Duodenal mucosa (tissue), 2 donors: ENCODE measurements around the gene ROBO1.

Source experiments
- H3K27ac ChIP-seq: one replicate; pipeline ENCODE4 v1.7.0; 2013; ENCODE audit warnings: low read depth, low read length
- H3K27me3 ChIP-seq, 2 donors: one replicate each; pipeline ENCODE4 v1.7.0; 2013; ENCODE audit warnings: low read length in 2 of 2, control low read depth in 1 of 2; ENCODE audit not compliant: insufficient read depth in 2 of 2, control insufficient read depth in 1 of 2
- H3K36me3 ChIP-seq, 2 donors: one replicate each; pipeline ENCODE4 v1.7.0; 2013; ENCODE audit warnings: low read length in 2 of 2, control low read depth in 1 of 2; ENCODE audit not compliant: insufficient read depth in 2 of 2, control insufficient read depth in 1 of 2
- H3K4me1 ChIP-seq, 2 donors: one replicate each; pipeline ENCODE4 v1.7.0; 2013; ENCODE audit warnings: low read length in 2 of 2, control low read depth in 1 of 2; ENCODE audit not compliant: insufficient read depth in 2 of 2, control insufficient read depth in 1 of 2
- H3K4me3 ChIP-seq, 2 donors: one replicate each; pipeline ENCODE4 v1.7.0; 2013; ENCODE audit warnings: low read length in 2 of 2, low read depth in 1 of 2
- H3K9ac ChIP-seq, 2 donors: one replicate each; pipeline ENCODE4 v1.7.0; 2013; ENCODE audit warnings: low read length in 2 of 2, low read depth in 1 of 2
- H3K9me3 ChIP-seq, 2 donors: one replicate each; pipeline ENCODE4 v1.7.0; 2013; ENCODE audit warnings: low read length in 2 of 2, control low read depth in 1 of 2; ENCODE audit not compliant: control insufficient read depth in 1 of 2

ROBO1 gene

DNA sequence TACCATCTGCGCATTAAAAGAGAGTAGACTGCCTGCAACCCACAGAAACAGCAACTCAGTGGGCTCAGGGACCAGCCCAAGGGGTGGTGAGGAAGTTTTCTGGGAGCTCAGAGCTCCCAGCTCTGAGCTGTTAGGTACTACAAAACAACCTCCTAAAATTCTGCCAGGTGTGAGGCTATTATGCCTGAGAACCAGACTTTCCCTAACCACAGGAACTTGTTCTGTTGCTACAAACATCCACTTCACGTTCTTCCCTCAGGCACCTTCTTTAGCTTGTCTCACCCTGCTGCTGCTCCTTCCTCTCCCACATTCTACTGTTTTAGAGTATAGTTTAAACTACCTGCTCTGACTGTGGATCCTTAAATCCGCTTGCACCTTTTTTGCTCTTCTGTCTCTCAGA, 399.4 kb downstream of the ROBO1 start:
- Histone ChIP-seq H3K36me3 (no peaks in the 10 kb centered on the region), H3K27me3 (no peaks in the 10 kb centered on the region)

DNA sequence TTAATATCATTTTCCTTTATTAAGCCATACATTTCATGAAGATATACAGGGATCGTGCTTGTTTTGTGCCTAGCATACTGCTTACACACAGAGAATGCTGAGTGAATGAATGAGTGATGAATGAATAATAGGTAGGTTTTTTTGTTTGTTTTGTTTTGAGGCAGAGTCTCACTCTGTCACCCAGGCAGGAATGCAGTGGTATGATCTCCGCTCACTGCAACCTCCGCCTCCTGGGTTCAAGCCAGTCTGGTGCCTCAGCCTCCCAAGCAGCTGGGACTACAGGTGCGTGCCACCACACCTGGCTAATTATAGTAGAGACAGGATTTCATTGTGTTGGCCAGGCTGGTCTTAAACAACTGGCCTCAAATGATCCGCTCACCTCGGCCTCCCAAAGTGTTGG, 400.0 kb downstream of the ROBO1 start:
- no peaks in the 10 kb centered on the region for H3K9me3 ChIP-seq
- no peaks in the 10 kb centered on the region for H3K36me3 ChIP-seq
- H3K9ac ChIP-seq: no peak overlapping the region
- H3K27me3 ChIP-seq: peaks cover 0 to 2% of the 10 kb centered on the region in 2 donors
- no peak overlapping the region for H3K27ac ChIP-seq
- no peak overlapping the region for H3K4me3 ChIP-seq
- no peaks in the 10 kb centered on the region for H3K4me1 ChIP-seq

More for the DNA sequence above, 399.4 kb downstream of the ROBO1 start:
- Histone ChIP-seq H3K27ac (no peak overlapping the region), H3K9me3 (no peaks in the 10 kb centered on the region), H3K4me1 (no peaks in the 10 kb centered on the region), H3K9ac (no peak overlapping the region), H3K4me3 (no peak overlapping the region)

DNA sequence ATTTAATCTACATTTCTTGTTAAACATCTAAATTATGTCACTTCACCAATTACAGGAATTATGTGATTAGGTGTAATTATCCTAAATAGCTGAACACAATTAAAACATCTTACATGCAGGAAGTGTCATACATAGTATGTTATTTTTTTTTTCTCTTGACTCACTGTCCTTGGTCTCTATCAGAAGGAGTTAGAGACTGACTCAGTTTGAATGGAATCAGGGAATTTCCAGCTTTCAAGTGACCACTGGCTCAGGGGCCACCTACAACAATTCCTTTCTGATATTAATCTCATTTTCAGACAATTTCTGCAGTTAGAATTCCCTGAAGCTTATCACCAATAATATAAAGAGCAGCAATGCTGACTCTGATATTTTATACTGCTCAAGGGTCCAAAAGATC, 400.7 kb downstream of the ROBO1 start:
- H3K27me3 ChIP-seq: peaks cover 0 to 9% of the 10 kb centered on the region in 2 donors
- H3K9me3 ChIP-seq: no peaks in the 10 kb centered on the region
- H3K9ac ChIP-seq: no peak overlapping the region
- H3K36me3 ChIP-seq: no peaks in the 10 kb centered on the region
- no peak overlapping the region for H3K27ac ChIP-seq
- H3K4me1 ChIP-seq: no peaks in the 10 kb centered on the region
- H3K4me3 ChIP-seq: no peak overlapping the region

DNA sequence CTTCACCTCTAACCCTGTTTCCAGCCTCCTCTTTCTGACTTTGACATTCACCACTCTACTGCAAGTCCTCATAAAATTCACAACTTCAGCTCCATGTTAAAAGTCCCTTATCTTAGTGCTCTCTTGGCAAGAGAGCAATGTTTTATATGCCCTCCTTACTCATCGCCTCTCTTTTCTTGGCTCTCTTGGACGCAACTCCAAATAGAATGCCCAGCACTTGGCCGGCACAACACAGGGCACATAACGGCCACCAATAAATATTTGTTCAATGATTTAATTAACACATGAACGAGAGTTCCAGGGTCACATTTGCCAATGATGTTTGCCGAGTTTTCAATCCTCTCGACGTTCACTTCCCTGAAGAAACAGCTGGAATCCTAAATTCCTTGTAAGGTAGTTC, 401.4 kb downstream of the ROBO1 start:
- no peaks in the 10 kb centered on the region for H3K36me3 ChIP-seq
- H3K9ac ChIP-seq: no peak overlapping the region
- H3K27ac ChIP-seq: no peak overlapping the region
- no peaks in the 10 kb centered on the region for H3K9me3 ChIP-seq
- peaks cover 0 to 9% of the 10 kb centered on the region in 2 donors for H3K27me3 ChIP-seq
- H3K4me1 ChIP-seq: no peaks in the 10 kb centered on the region
- no peak overlapping the region for H3K4me3 ChIP-seq

DNA sequence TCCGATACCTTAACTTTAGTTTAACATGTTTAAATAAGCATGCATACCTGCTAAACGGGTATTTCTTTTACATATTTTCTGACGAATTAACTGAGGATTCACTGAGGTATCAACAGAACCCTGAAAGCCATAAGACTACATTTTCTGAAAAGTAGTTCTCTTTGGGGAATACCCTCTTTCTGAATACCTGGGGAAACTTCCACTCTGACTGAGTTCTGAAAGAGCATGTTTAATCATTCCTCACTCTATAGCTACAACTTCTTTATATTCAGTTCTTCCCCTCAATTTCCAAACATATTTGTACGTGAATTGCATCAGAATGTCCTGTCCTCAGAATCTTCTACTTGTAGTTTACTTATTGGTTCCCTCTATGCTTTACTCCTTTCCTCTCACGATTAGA, 403.0 kb downstream of the ROBO1 start:
- H3K27me3 ChIP-seq: peaks cover 0 to 9% of the 10 kb centered on the region in 2 donors
- H3K27ac ChIP-seq: no peak overlapping the region
- H3K4me3 ChIP-seq: no peak overlapping the region
- H3K9ac ChIP-seq: no peak overlapping the region
- H3K36me3 ChIP-seq: no peaks in the 10 kb centered on the region
- H3K9me3 ChIP-seq: no peaks in the 10 kb centered on the region
- H3K4me1 ChIP-seq: no peaks in the 10 kb centered on the region

DNA sequence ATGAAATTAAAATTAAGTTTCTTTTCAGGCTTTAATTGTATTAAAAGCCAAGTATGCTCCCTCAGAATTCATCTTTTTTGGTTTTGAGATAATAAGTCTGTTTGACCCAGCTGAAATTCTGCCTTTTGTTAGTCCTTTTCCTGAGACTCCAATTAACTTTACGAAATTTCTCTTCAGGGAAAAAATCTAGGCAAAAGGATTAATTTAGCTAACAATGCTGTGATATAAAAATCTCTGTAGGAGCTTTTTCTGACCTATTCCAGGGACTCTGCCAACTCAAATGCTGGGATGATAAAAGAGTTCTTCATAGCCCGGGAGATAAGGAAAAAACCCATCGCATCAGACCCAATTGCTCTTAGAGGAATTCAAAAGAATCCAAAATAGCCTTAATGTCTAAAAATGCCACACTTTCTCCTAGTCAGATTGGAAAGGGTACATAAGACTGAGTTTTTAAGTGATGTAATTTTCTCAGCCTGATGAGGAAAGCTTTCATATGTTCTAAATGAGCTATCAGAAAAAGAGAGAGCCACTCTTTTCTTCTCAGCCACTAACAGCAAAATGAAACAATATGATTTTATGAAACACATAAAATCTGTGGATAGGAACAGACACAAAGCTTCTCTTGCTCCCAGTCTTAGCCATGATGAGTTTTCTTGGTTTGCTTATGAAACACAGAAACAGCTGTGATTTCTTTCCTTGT, 405.1 kb downstream of the ROBO1 start:
- Histone ChIP-seq H3K27ac (no peak overlapping the region), H3K9ac (no peak overlapping the region), H3K27me3 (peaks cover 0 to 9% of the 10 kb centered on the region in 2 donors), H3K4me1 (no peaks in the 10 kb centered on the region), H3K9me3 (no peaks in the 10 kb centered on the region), H3K36me3 (no peaks in the 10 kb centered on the region), H3K4me3 (no peak overlapping the region)

DNA sequence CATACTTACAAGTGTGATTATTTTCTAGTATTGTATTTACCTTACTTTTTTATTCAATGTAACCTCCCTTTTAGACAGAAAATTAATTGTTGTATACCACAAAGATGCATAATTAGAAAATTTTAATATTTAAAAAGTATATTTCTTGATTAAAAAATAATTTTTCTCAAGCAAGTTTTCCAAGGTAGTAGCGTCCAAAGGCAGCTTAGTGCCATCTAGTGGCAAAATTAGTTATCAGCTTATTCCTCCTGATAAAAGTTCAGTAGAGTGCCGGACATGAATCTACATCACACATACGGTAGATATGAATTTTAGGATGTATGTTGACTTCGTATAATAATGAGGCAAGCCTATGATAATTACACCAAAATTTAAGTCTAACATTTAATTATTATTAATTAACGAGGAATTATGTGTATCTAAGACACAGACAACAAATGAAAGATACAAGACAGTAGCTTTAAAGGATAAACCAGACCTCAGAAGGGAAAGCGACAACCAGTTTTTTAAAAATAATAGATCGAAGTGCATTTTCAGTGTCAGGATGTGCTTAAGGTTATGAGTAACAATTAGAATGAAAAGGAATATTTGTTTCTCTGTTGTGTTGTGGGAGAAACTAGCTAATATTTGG, 405.9 kb downstream of the ROBO1 start:
- Histone ChIP-seq H3K9ac (no peak overlapping the region), H3K4me3 (no peak overlapping the region), H3K27ac (no peak overlapping the region)

DNA sequence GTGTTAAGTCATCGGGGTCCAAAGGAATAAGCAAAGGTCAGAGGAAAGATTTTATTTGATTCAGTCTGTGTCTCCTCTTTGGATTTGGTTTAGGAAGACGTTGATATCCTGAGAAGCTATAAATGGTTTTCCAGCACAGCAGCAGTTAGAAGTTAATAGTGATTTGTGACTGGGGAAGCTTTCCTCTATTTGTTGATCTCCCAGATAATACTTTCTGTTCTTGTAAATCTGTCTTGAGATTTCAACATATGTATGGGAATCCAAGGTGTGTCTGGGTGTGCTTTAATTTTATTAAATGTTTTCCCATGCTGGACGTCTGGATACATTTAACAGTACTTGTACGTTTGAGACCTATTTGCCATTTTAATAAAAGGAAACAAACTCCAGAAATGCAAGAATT, 409.5 kb downstream of the ROBO1 start:
- no peak overlapping the region for H3K4me3 ChIP-seq

More for the DNA sequence above, 405.9 kb downstream of the ROBO1 start:
- Histone ChIP-seq H3K9me3 (no peaks in the 10 kb centered on the region), H3K27me3 (peaks cover 0 to 9% of the 10 kb centered on the region in 2 donors), H3K36me3 (no peaks in the 10 kb centered on the region), H3K4me1 (no peaks in the 10 kb centered on the region)

DNA sequence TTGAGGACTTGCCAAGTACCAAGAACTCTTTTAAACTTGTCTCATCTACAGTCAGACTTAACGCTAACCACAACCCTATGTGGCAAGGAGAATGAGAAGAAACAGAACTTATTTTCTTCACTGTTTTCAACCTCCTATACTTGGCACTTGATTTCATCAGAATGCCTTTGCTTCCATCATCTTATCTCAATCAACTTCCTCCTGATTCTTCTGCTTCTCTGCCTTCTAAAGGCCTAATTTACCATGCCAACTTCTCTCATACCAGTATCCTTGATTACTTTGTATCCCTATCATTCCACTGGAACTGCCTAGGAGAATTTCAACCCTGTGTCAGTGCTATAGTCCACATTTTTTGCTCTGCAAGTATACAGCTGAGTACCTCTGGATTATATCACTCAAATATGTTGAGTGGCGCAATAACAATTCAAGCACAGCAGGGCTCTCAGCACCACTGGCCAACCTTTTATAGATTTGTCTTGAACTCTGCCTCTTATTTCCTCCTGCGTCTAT, 413.6 kb downstream of the ROBO1 start:
- Histone ChIP-seq H3K9ac (no peak overlapping the region), H3K27me3 (no peaks in the 10 kb centered on the region), H3K36me3 (no peaks in the 10 kb centered on the region), H3K27ac (no peak overlapping the region), H3K9me3 (no peaks in the 10 kb centered on the region), H3K4me1 (no peaks in the 10 kb centered on the region), H3K4me3 (no peak overlapping the region)

More for the DNA sequence above, 409.5 kb downstream of the ROBO1 start:
- Histone ChIP-seq H3K9ac (no peak overlapping the region), H3K27me3 (peaks cover 0 to 9% of the 10 kb centered on the region in 2 donors), H3K36me3 (no peaks in the 10 kb centered on the region), H3K9me3 (no peaks in the 10 kb centered on the region), H3K27ac (no peak overlapping the region), H3K4me1 (no peaks in the 10 kb centered on the region)

DNA sequence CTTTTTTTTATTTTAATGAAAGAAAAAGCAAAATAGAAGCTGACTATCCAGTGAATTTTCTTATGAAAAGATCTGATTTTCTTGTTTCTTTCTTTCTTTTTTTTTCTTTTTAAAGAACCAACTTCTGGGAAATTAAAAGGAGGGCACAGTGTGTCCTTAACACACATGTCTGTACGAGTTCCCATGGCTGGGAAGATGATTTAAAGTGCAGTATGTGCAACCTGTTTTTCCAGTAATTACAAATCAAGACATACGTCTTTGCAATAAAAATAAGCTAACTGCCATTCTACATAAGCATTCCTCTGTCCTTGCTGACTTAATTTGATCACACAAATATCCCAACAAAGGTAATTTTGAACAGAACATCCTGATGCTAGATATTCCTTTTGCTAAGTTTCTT, 416.1 kb downstream of the ROBO1 start:
- Histone ChIP-seq H3K27ac (no peak overlapping the region), H3K36me3 (no peaks in the 10 kb centered on the region), H3K4me3 (no peak overlapping the region), H3K9ac (no peak overlapping the region), H3K4me1 (no peaks in the 10 kb centered on the region), H3K27me3 (no peaks in the 10 kb centered on the region), H3K9me3 (no peaks in the 10 kb centered on the region)
